NB4 (cell line): ENCODE results near the gene TSPAN7.

Source experiments
- CTCF ChIP-seq: IDR thresholded peaks from one replicate; pipeline ENCODE4 v1.5.1; 2012; ENCODE audit warnings: low read depth, low read length
- MYC ChIP-seq: IDR thresholded peaks from 2 replicates; pipeline ENCODE4 v1.6.1; 2011; ENCODE audit warnings: low read depth, low read length
- POLR2A ChIP-seq: IDR thresholded peaks from 2 replicates; pipeline ENCODE4 v1.6.1; 2011; ENCODE audit warnings: mild to moderate bottlenecking; ENCODE audit not compliant: insufficient read length; ENCODE audit errors: extremely low read depth

- peak; percentile 66 for TF ChIP-seq CTCF
- TF ChIP-seq POLR2A: no peak
- no peak for TF ChIP-seq MYC
Observed at GRCh38 chrX:38627683-38628082, 66.3 kb downstream of the TSPAN7 start.
